SK-N-SH (cell line): ENCODE measurements around the gene TDRD5.

ENCODE experiments used
- EZH2phosphoT487 ChIP-seq: fragments of 200-600 bp; sonication (generic); IDR thresholded peaks from 2 replicates; pipeline ENCODE4 v1.6.1; 2017; ENCODE audit warnings: low read depth, mixed run types, mild to moderate bottlenecking, antibody characterized with exemption, moderate library complexity, borderline replicate concordance
- GABPA ChIP-seq: IDR thresholded peaks from 2 replicates; pipeline ENCODE4 v1.4.0; 2012; ENCODE audit warnings: low read depth, mild to moderate bottlenecking
- MXI1 ChIP-seq: IDR thresholded peaks from 2 replicates; pipeline ENCODE4 v1.6.1; 2012; ENCODE audit warnings: mild to moderate bottlenecking, low read depth, low read length, improper control_type of control experiment
- NFIC ChIP-seq: IDR thresholded peaks from 2 replicates; pipeline ENCODE4 v1.4.0; 2012; ENCODE audit warnings: borderline replicate concordance
- REST ChIP-seq: IDR thresholded peaks from 2 replicates; pipeline ENCODE4 v1.6.1; 2012; ENCODE audit warnings: mild to moderate bottlenecking, low read depth, low read length, moderate library complexity
- ZBTB33 ChIP-seq: IDR thresholded peaks from 2 replicates; pipeline ENCODE4 v1.4.0; 2012; ENCODE audit warnings: low read depth, borderline replicate concordance
- TF ChIP-seq, protein P1 (sequence below): fragments of 200-600 bp; sonication (generic); IDR thresholded peaks from 2 replicates; pipeline ENCODE4 v1.6.1; 2017; ENCODE audit warnings: antibody characterized with exemption, mild to moderate bottlenecking, moderate library complexity

- no peak for TF ChIP-seq MXI1
- TF ChIP-seq REST = no peak
- TF ChIP-seq GABPA = no peak
- TF ChIP-seq ZBTB33 = no peak
- TF ChIP-seq EZH2phosphoT487 = no peak
- no peak for TF ChIP-seq NFIC
- TF ChIP-seq, protein P1, sequence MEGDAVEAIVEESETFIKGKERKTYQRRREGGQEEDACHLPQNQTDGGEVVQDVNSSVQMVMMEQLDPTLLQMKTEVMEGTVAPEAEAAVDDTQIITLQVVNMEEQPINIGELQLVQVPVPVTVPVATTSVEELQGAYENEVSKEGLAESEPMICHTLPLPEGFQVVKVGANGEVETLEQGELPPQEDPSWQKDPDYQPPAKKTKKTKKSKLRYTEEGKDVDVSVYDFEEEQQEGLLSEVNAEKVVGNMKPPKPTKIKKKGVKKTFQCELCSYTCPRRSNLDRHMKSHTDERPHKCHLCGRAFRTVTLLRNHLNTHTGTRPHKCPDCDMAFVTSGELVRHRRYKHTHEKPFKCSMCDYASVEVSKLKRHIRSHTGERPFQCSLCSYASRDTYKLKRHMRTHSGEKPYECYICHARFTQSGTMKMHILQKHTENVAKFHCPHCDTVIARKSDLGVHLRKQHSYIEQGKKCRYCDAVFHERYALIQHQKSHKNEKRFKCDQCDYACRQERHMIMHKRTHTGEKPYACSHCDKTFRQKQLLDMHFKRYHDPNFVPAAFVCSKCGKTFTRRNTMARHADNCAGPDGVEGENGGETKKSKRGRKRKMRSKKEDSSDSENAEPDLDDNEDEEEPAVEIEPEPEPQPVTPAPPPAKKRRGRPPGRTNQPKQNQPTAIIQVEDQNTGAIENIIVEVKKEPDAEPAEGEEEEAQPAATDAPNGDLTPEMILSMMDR = no peak
Observed at GRCh38 chr1:179598631-179599030, 7.0 kb downstream of the TDRD5 start.
